Upper lobe of right lung (tissue), 1 donor: ENCODE measurements around the gene BRICD5. TPM values are rescaled to one million over a fixed set of nuclear protein-coding genes. Genes with fewer than 3 reads are reported as not detected.

Experiments used
- ATAC-seq: fragments of 200-7000 bp; cut with Tn5 transposase; one replicate; pipeline ENCODE4 v1.9.1; 2020; ENCODE audit warnings: mild to moderate bottlenecking, moderate library complexity
- DNase-seq: peaks from one replicate; pipeline ENCODE4 v3.0.0-alpha.2; 2020
- H3K27ac ChIP-seq: fragments of 200-600 bp; one replicate; pipeline ENCODE4 v1.8.0; 2022
- H3K27me3 ChIP-seq: fragments of 200-600 bp; one replicate; pipeline ENCODE4 v1.8.0; 2022; ENCODE audit warnings: mild to moderate bottlenecking
- H3K36me3 ChIP-seq: fragments of 200-600 bp; one replicate; pipeline ENCODE4 v1.8.0; 2022
- H3K4me1 ChIP-seq: fragments of 200-600 bp; one replicate; pipeline ENCODE4 v1.8.0; 2022
- H3K4me3 ChIP-seq: fragments of 200-600 bp; one replicate; pipeline ENCODE4 v1.8.0; 2022; ENCODE audit warnings: mild to moderate bottlenecking
- H3K9me3 ChIP-seq: fragments of 200-600 bp; one replicate; pipeline ENCODE4 v1.8.0; 2022
- CTCF ChIP-seq: fragments of 200-600 bp; IDR thresholded peaks from one replicate; pipeline ENCODE4 v1.8.0; 2022; ENCODE audit warnings: antibody characterized with exemption
- intact Hi-C: fragments of 100-400 bp; cut with DNase I; formaldehyde crosslinking; loops from one replicate; pipeline ENCODE4 v1.11.0; 2022
- total RNA-seq: library from RNA; stranded (reverse); fragmentation: NEBNext Ultra II Directional; extraction: Animal tissue kit (Norgen Biotek cat#: 25700); gene quantifications from one replicate; pipeline ENCODE4 v1.2.1, GENCODE V29; 2021
- donor health status: DM: no; HTN: yes; CAD: no; lungs with severe emphysema.

Gene BRICD5
- total RNA-seq, 1 donor from 2014 or later = 7.5 TPM

GRCh38 chr16:2167068-2167638 is 43.5 kb downstream of the BRICD5 start:
- TF ChIP-seq CTCF = no peak
- no peak for ATAC-seq
- Histone ChIP-seq H3K4me3 (no peak overlapping the region), H3K36me3 (peaks cover 37% of the 10 kb centered on the region), H3K4me1 (no peaks in the 10 kb centered on the region), H3K27me3 (no peaks in the 10 kb centered on the region), H3K9me3 (no peaks in the 10 kb centered on the region), H3K27ac (no peak overlapping the region)
- intact Hi-C loops = no loop called here
- DNase-seq = no peak

GRCh38 chr16:2166263-2167067 is 44.2 kb downstream of the BRICD5 start:
- Histone ChIP-seq H3K4me1 (no peaks in the 10 kb centered on the region), H3K36me3 (peaks cover 32% of the 10 kb centered on the region), H3K9me3 (no peaks in the 10 kb centered on the region), H3K4me3 (no peak overlapping the region), H3K27ac (no peak overlapping the region), H3K27me3 (no peaks in the 10 kb centered on the region)
- DNase-seq (no peak), ATAC-seq (no peak)
- TF ChIP-seq CTCF = no peak
- intact Hi-C loops = no loop called here

- DNase-seq (no peak), ATAC-seq (no peak)
- Histone ChIP-seq H3K9me3 (no peaks in the 10 kb centered on the region), H3K4me1 (peaks cover 3% of the 10 kb centered on the region), H3K36me3 (peaks cover 30% of the 10 kb centered on the region), H3K27me3 (no peaks in the 10 kb centered on the region), H3K4me3 (no peak overlapping the region), H3K27ac (no peak overlapping the region)
- no peak for TF ChIP-seq CTCF
- intact Hi-C loops = no loop called here
These were observed 44.8 kb downstream of the BRICD5 start for GRCh38 chr16:2165861-2166260.

GRCh38 chr16:2163211-2163881 is 47.3 kb downstream of the BRICD5 start:
- no peaks in the 10 kb centered on the region for H3K27me3 ChIP-seq
- no peak for TF ChIP-seq CTCF
- no peak overlapping the region for H3K27ac ChIP-seq
- H3K4me3 ChIP-seq = no peak overlapping the region
- peaks cover 25% of the 10 kb centered on the region for H3K36me3 ChIP-seq
- intact Hi-C loops = no loop called here
- H3K9me3 ChIP-seq = no peaks in the 10 kb centered on the region
- DNase-seq (no peak), ATAC-seq (no peak)
- H3K4me1 ChIP-seq = peaks cover 25% of the 10 kb centered on the region

- intact Hi-C loops = no loop called here
- H3K4me3 ChIP-seq = no peak overlapping the region
- H3K9me3 ChIP-seq = no peaks in the 10 kb centered on the region
- no peak for TF ChIP-seq CTCF
- peaks cover 20% of the 10 kb centered on the region for H3K36me3 ChIP-seq
- no peaks in the 10 kb centered on the region for H3K27me3 ChIP-seq
- H3K4me1 ChIP-seq = peaks cover 32% of the 10 kb centered on the region
- no peak for DNase-seq
- no peak overlapping the region for H3K27ac ChIP-seq
- ATAC-seq = no peak
These were observed 48.0 kb downstream of the BRICD5 start for GRCh38 chr16:2162676-2163118.
